ENCODE data around the gene IL7R. TPM values are rescaled to one million over a fixed set of nuclear protein-coding genes. Genes with fewer than 3 reads are reported as not detected.
"Not testable (repeated sequence)": the region's sequence is repeated elsewhere in the genome, so short reads cannot be mapped to it uniquely, and the experiment has no call there.

The IL7R gene
- total RNA-seq, 1 donor from 2014 or later = 60.9 TPM

GRCh38 chr5:35826056-35826455 lies 30.6 kb upstream of the IL7R start:
- H3K27me3 Mint-ChIP-seq (ENCODE audit: low read depth) = no peaks in the 10 kb centered on the region
- peaks cover 79% of the 10 kb centered on the region for H3K4me1 Mint-ChIP-seq (ENCODE audit: low read depth)
- H3K9me3 Mint-ChIP-seq = peaks cover 1% of the 10 kb centered on the region
- H3K27ac Mint-ChIP-seq = peak overlapping the region; percentile 94
- no peak overlapping the region for H3K4me3 Mint-ChIP-seq (ENCODE audit: low read depth)
- peaks cover 4% of the 10 kb centered on the region for H3K36me3 Mint-ChIP-seq (ENCODE audit: low read depth)
- intact Hi-C loops (cut with micrococcal nuclease) = loop anchor here (1.0 kb wide), 2 partner anchors 10 to 15 kb away; no protein-coding TSS in a partner anchor
- no peak for DNase-seq (ENCODE audit: low spot score)

- Mint-ChIP-seq H3K4me1 (ENCODE audit: low read depth) (peaks cover 81% of the 10 kb centered on the region), H3K4me3 (ENCODE audit: low read depth) (peak overlapping the region; percentile 45), H3K9me3 (no peaks in the 10 kb centered on the region), H3K27me3 (ENCODE audit: low read depth) (no peaks in the 10 kb centered on the region), H3K27ac (peak overlapping the region; percentile 94), H3K36me3 (ENCODE audit: low read depth) (peaks cover 3% of the 10 kb centered on the region)
- DNase-seq (ENCODE audit: low spot score) = no peak
- intact Hi-C loops (cut with micrococcal nuclease) = loop anchor here (1.0 kb wide), 2 partner anchors 10 to 15 kb away; no protein-coding TSS in a partner anchor
Measured at GRCh38 chr5:35826554-35826953, 30.1 kb upstream of the IL7R start.

GRCh38 chr5:35828082-35828598 lies 28.6 kb upstream of the IL7R start:
- Mint-ChIP-seq H3K4me1 (ENCODE audit: low read depth) (peaks cover 78% of the 10 kb centered on the region), H3K27me3 (ENCODE audit: low read depth) (no peaks in the 10 kb centered on the region), H3K9me3 (no peaks in the 10 kb centered on the region), H3K36me3 (ENCODE audit: low read depth) (peaks cover 3% of the 10 kb centered on the region), H3K4me3 (ENCODE audit: low read depth) (no peak overlapping the region), H3K27ac (peak overlapping the region; percentile 94)
- intact Hi-C loops (cut with micrococcal nuclease) = no loop called here
- no peak for DNase-seq (ENCODE audit: low spot score)

- no peaks in the 10 kb centered on the region for H3K9me3 Mint-ChIP-seq
- no peak for DNase-seq (ENCODE audit: low spot score)
- H3K4me1 Mint-ChIP-seq (ENCODE audit: low read depth) = peaks cover 81% of the 10 kb centered on the region
- H3K27me3 Mint-ChIP-seq (ENCODE audit: low read depth) = no peaks in the 10 kb centered on the region
- H3K4me3 Mint-ChIP-seq (ENCODE audit: low read depth) = peak overlapping the region; percentile 3
- intact Hi-C loops (cut with micrococcal nuclease) = loop anchor here (10.0 kb wide), 1 partner anchor 1296 kb away; no protein-coding TSS in a partner anchor
- H3K27ac Mint-ChIP-seq = peak overlapping the region; percentile 78
- H3K36me3 Mint-ChIP-seq (ENCODE audit: low read depth) = peaks cover 3% of the 10 kb centered on the region
Measured at GRCh38 chr5:35830587-35830986, 26.1 kb upstream of the IL7R start.

GRCh38 chr5:35832762-35833161 lies 23.9 kb upstream of the IL7R start:
- Mint-ChIP-seq H3K4me3 (ENCODE audit: low read depth) (no peak overlapping the region), H3K36me3 (ENCODE audit: low read depth) (peaks cover 3% of the 10 kb centered on the region), H3K4me1 (ENCODE audit: low read depth) (peaks cover 77% of the 10 kb centered on the region), H3K9me3 (no peaks in the 10 kb centered on the region), H3K27ac (peak overlapping the region; percentile 77), H3K27me3 (ENCODE audit: low read depth) (no peaks in the 10 kb centered on the region)
- intact Hi-C loops (cut with micrococcal nuclease) = loop anchor here (1.0 to 10.0 kb wide), 4 partner anchors 20 to 1298 kb away; no protein-coding TSS in a partner anchor
- DNase-seq (ENCODE audit: low spot score) = no peak

- no peak overlapping the region for H3K4me3 Mint-ChIP-seq (ENCODE audit: low read depth)
- no peaks in the 10 kb centered on the region for H3K9me3 Mint-ChIP-seq
- H3K27ac Mint-ChIP-seq = peak overlapping the region; percentile 77
- peaks cover 3% of the 10 kb centered on the region for H3K36me3 Mint-ChIP-seq (ENCODE audit: low read depth)
- no peaks in the 10 kb centered on the region for H3K27me3 Mint-ChIP-seq (ENCODE audit: low read depth)
- no peak for DNase-seq (ENCODE audit: low spot score)
- H3K4me1 Mint-ChIP-seq (ENCODE audit: low read depth) = peaks cover 77% of the 10 kb centered on the region
- intact Hi-C loops (cut with micrococcal nuclease) = loop anchor here (2.0 to 10.0 kb wide), 2 partner anchors 48 to 1298 kb away; no protein-coding TSS in a partner anchor
Measured at GRCh38 chr5:35833224-35833623, 23.5 kb upstream of the IL7R start.

GRCh38 chr5:35835796-35836742 lies 20.6 kb upstream of the IL7R start:
- peak overlapping the region; percentile 97 for H3K27ac Mint-ChIP-seq

GRCh38 chr5:35838370-35839042 lies 18.2 kb upstream of the IL7R start:
- Mint-ChIP-seq H3K27me3 (ENCODE audit: low read depth) (no peaks in the 10 kb centered on the region), H3K27ac (peak overlapping the region; percentile 85), H3K36me3 (ENCODE audit: low read depth) (peaks cover 11% of the 10 kb centered on the region), H3K4me3 (ENCODE audit: low read depth) (no peak overlapping the region), H3K4me1 (ENCODE audit: low read depth) (peaks cover 51% of the 10 kb centered on the region), H3K9me3 (peaks cover 16% of the 10 kb centered on the region)
- no peak for DNase-seq (ENCODE audit: low spot score)
- intact Hi-C loops (cut with micrococcal nuclease) = loop anchor here (5.0 to 10.0 kb wide), 4 partner anchors 101 to 1304 kb away; no protein-coding TSS in a partner anchor

More at GRCh38 chr5:35835796-35836742, 20.6 kb upstream of the IL7R start:
- H3K36me3 Mint-ChIP-seq (ENCODE audit: low read depth) = peaks cover 6% of the 10 kb centered on the region
- H3K9me3 Mint-ChIP-seq = no peaks in the 10 kb centered on the region
- H3K27me3 Mint-ChIP-seq (ENCODE audit: low read depth) = no peaks in the 10 kb centered on the region
- peak overlapping the region; percentile 59 for H3K4me3 Mint-ChIP-seq (ENCODE audit: low read depth)
- DNase-seq (ENCODE audit: low spot score) = no peak
- H3K4me1 Mint-ChIP-seq (ENCODE audit: low read depth) = peaks cover 72% of the 10 kb centered on the region
- intact Hi-C loops (cut with micrococcal nuclease) = loop anchor here (1.0 to 10.0 kb wide), 10 partner anchors 10 to 1301 kb away; no protein-coding TSS in a partner anchor

GRCh38 chr5:35842856-35843255 lies 13.8 kb upstream of the IL7R start:
- Mint-ChIP-seq H3K9me3 (peaks cover 59% of the 10 kb centered on the region), H3K4me3 (ENCODE audit: low read depth) (no peak overlapping the region), H3K4me1 (ENCODE audit: low read depth) (peaks cover 19% of the 10 kb centered on the region), H3K27me3 (ENCODE audit: low read depth) (no peaks in the 10 kb centered on the region), H3K36me3 (ENCODE audit: low read depth) (peaks cover 44% of the 10 kb centered on the region), H3K27ac (no peak overlapping the region)
- intact Hi-C loops (cut with micrococcal nuclease) = no loop called here
- DNase-seq (ENCODE audit: low spot score) = no peak

- H3K27me3 Mint-ChIP-seq (ENCODE audit: low read depth); intact Hi-C loops (cut with micrococcal nuclease); DNase-seq (ENCODE audit: low spot score); H3K27ac Mint-ChIP-seq; H3K4me3 Mint-ChIP-seq (ENCODE audit: low read depth); H3K4me1 Mint-ChIP-seq (ENCODE audit: low read depth): not testable (repeated sequence)
- Mint-ChIP-seq H3K36me3 (ENCODE audit: low read depth) (peaks cover 45% of the 10 kb centered on the region), H3K9me3 (peaks cover 68% of the 10 kb centered on the region)
Measured at GRCh38 chr5:35845508-35845907, 11.2 kb upstream of the IL7R start.

- no peak for DNase-seq (ENCODE audit: low spot score)
- no peak overlapping the region for H3K4me3 Mint-ChIP-seq (ENCODE audit: low read depth)
- peaks cover 63% of the 10 kb centered on the region for H3K9me3 Mint-ChIP-seq
- peaks cover 49% of the 10 kb centered on the region for H3K36me3 Mint-ChIP-seq (ENCODE audit: low read depth)
- intact Hi-C loops (cut with micrococcal nuclease) = no loop called here
- H3K4me1 Mint-ChIP-seq (ENCODE audit: low read depth) = peaks cover 25% of the 10 kb centered on the region
- H3K27me3 Mint-ChIP-seq (ENCODE audit: low read depth) = no peaks in the 10 kb centered on the region
- no peak overlapping the region for H3K27ac Mint-ChIP-seq
Measured at GRCh38 chr5:35847491-35847890, 9.2 kb upstream of the IL7R start.

- peaks cover 27% of the 10 kb centered on the region for H3K4me1 Mint-ChIP-seq (ENCODE audit: low read depth)
- H3K36me3 Mint-ChIP-seq (ENCODE audit: low read depth) = peaks cover 52% of the 10 kb centered on the region
Measured at GRCh38 chr5:35847961-35848360, 8.7 kb upstream of the IL7R start.

More at GRCh38 chr5:35847961-35848360, 8.7 kb upstream of the IL7R start:
- intact Hi-C loops (cut with micrococcal nuclease) = no loop called here
- no peaks in the 10 kb centered on the region for H3K27me3 Mint-ChIP-seq (ENCODE audit: low read depth)
- peaks cover 58% of the 10 kb centered on the region for H3K9me3 Mint-ChIP-seq
- H3K27ac Mint-ChIP-seq = no peak overlapping the region
- no peak for DNase-seq (ENCODE audit: low spot score)
- no peak overlapping the region for H3K4me3 Mint-ChIP-seq (ENCODE audit: low read depth)
